K562 (cell line): ENCODE data around the gene CIAPIN1. TPM values are rescaled to one million over a fixed set of nuclear protein-coding genes. Genes with fewer than 3 reads are reported as not detected.

Experiments
- CREM ChIP-seq: IDR thresholded peaks from 2 replicates; pipeline ENCODE4 v1.6.1; 2014; ENCODE audit warnings: antibody characterized with exemption, low read depth
- CXXC5 ChIP-seq: fragments of 250-450 bp; sonication (Bioruptor Pico); IDR thresholded peaks from 2 replicates; pipeline ENCODE4 v1.8.0; 2022; ENCODE audit warnings: inconsistent platforms, mild to moderate bottlenecking, moderate library complexity
- KDM5B ChIP-seq: fragments of 200-600 bp; sonication (generic); IDR thresholded peaks from 2 replicates; pipeline ENCODE4 v1.6.1; 2012; ENCODE audit warnings: low read depth, mild to moderate bottlenecking, moderate library complexity, low read length, control low read depth, inconsistent platforms; ENCODE audit not compliant: insufficient replicate concordance
- LEF1 ChIP-seq: fragments of 450-650 bp; IDR thresholded peaks from 2 replicates; pipeline ENCODE4 v1.6.1; 2016; ENCODE audit warnings: mild to moderate bottlenecking
- RBFOX2 ChIP-seq: fragments of 200-400 bp; formaldehyde crosslinking; IDR thresholded peaks from 2 replicates; pipeline ENCODE4 v1.6.1; 2017; ENCODE audit warnings: low read depth, mild to moderate bottlenecking, low read length, moderate library complexity
- TAF1 ChIP-seq: IDR thresholded peaks from 2 replicates; pipeline ENCODE4 v1.6.1; 2011; ENCODE audit warnings: mild to moderate bottlenecking, low read length, moderate library complexity; ENCODE audit not compliant: insufficient read depth, control insufficient read depth, severe bottlenecking; ENCODE audit errors: extremely low read depth
- TCF3 ChIP-seq: sonication (generic); formaldehyde crosslinking; IDR thresholded peaks from 2 replicates; pipeline ENCODE4 v1.4.0; 2020; ENCODE audit warnings: mild to moderate bottlenecking, missing genetic modification reagents
- polyA plus RNA-seq, 8 experiments: library from polyadenylated mRNA; depleted of rRNA in 4 of 8; stranded (reverse) in 5 of 8; unstranded in 3 of 8; fragments of >200 nt; fragmentation: Nextera tagmentation in 2 of 8; fragmentation: Illumina TruSeq in 1 of 8; extraction: Ambion mirVana in 2 of 8; extraction: Trizol in 1 of 8; gene quantifications; 2 replicates each; pipeline versions ENCODE4 v1.2.1 to v1.2.3, GENCODE V29; 2011 to 2014; ENCODE audit warnings: inconsistent platforms in 1 of 8, missing spikeins in 1 of 8
- total RNA-seq, 7 experiments: library from RNA; depleted of rRNA in 6 of 7; stranded (reverse); fragments of >200 nt in 6 of 7; fragmentation: Illumina TruSeq in 2 of 7; extraction: Trizol in 2 of 7; gene quantifications; 2 replicates each; pipeline versions ENCODE4 v1.2.1 to v1.2.3, GENCODE V29; 2011 to 2021; ENCODE audit warnings: low replicate concordance in 1 of 7
- TF ChIP-seq, protein P1 (sequence below), 2 experiments: fragments of 450-650 bp in 1 of 2; sonication (generic) in 1 of 2; formaldehyde crosslinking; conservative IDR thresholded peaks; 2 replicates each; pipeline versions ENCODE4 v1.4.0 to v1.8.1; 2020 to 2022; ENCODE audit warnings: mild to moderate bottlenecking in 1 of 2, missing genetic modification reagents in 1 of 2
- TF ChIP-seq, protein P2 (sequence below): fragments of 450-650 bp; IDR thresholded peaks from 2 replicates; pipeline ENCODE4 v1.6.1; 2017; ENCODE audit warnings: antibody characterized with exemption, mild to moderate bottlenecking

Gene CIAPIN1
- total and polyA plus RNA-seq, 9 of the 15 experiments (the other 6 are each of a cell fraction or from before 2014, with no cell fraction given), result 71.8 to 263 (median 95.7) TPM

DNA sequence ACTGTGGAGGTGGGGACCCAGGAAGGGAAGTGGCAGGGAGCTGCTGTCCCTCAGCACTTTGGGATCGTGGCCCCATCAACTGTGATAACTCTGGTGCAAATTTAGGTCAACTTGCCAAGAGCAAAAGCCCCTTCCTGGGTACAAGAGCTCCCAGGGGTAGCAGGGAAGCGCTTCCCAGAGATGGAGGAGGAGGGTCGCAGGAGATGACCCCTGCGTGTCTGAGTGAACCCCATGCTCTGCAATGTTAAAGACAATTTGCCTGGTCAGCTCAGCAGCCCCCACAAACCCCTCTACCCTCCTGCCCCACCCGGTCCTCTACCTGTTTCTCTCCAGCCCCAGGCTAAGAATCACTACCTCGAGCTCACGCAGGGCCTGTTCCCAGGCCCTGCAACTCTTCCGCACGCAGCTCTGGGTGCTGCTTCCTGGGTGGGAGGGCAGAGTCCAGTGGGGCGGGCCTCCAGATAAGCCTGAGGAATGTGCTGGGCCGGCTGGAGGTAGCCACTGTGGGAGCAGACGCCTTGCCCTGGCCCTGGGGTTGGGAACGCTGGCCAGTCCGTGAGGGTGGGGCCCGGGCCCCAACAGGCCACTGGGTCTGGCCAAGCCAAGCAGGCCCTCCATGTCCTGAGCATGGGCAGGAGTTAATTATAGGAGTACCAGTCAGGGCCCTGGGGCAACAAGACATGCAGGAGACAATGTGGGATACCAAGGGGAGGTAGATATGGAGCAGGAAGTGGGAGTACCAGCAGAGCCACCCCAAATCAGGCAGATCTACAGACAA, 33.0 kb upstream of the CIAPIN1 start (continued):
- TF ChIP-seq, protein P1, sequence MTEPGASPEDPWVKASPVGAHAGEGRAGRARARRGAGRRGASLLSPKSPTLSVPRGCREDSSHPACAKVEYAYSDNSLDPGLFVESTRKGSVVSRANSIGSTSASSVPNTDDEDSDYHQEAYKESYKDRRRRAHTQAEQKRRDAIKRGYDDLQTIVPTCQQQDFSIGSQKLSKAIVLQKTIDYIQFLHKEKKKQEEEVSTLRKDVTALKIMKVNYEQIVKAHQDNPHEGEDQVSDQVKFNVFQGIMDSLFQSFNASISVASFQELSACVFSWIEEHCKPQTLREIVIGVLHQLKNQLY (CRISPR knock-in tag; conservative IDR thresholded peaks at IDR 0.05), result no peak
- TF ChIP-seq LEF1 (no peak), RBFOX2 (peak; percentile 66), KDM5B (peak; percentile 41), CREM (peak; percentile 17; the same call in 1 of the 2 replicates), TAF1 (peak; percentile 25), TCF3 (CRISPR knock-in tag) (peak; percentile 21; the same call in 1 of the 2 replicates), CXXC5 (CRISPR knock-in tag) (peak; percentile 34; the same call in 1 of the 2 replicates)
- TF ChIP-seq, protein P2, sequence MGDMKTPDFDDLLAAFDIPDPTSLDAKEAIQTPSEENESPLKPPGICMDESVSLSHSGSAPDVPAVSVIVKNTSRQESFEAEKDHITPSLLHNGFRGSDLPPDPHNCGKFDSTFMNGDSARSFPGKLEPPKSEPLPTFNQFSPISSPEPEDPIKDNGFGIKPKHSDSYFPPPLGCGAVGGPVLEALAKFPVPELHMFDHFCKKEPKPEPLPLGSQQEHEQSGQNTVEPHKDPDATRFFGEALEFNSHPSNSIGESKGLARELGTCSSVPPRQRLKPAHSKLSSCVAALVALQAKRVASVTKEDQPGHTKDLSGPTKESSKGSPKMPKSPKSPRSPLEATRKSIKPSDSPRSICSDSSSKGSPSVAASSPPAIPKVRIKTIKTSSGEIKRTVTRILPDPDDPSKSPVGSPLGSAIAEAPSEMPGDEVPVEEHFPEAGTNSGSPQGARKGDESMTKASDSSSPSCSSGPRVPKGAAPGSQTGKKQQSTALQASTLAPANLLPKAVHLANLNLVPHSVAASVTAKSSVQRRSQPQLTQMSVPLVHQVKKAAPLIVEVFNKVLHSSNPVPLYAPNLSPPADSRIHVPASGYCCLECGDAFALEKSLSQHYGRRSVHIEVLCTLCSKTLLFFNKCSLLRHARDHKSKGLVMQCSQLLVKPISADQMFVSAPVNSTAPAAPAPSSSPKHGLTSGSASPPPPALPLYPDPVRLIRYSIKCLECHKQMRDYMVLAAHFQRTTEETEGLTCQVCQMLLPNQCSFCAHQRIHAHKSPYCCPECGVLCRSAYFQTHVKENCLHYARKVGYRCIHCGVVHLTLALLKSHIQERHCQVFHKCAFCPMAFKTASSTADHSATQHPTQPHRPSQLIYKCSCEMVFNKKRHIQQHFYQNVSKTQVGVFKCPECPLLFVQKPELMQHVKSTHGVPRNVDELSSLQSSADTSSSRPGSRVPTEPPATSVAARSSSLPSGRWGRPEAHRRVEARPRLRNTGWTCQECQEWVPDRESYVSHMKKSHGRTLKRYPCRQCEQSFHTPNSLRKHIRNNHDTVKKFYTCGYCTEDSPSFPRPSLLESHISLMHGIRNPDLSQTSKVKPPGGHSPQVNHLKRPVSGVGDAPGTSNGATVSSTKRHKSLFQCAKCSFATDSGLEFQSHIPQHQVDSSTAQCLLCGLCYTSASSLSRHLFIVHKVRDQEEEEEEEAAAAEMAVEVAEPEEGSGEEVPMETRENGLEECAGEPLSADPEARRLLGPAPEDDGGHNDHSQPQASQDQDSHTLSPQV, result 0 out of 2 replicates have a peak, but pooled peaks have one; percentile 47
